GM19035 (cell line): ENCODE data around the gene GNE.

Source experiments
- ATAC-seq: cut with Tn5 transposase; IDR thresholded peaks from one replicate; pipeline ENCODE4 v1.9.1; 2021; ENCODE audit not compliant: unreplicated experiment

The GNE gene

DNA sequence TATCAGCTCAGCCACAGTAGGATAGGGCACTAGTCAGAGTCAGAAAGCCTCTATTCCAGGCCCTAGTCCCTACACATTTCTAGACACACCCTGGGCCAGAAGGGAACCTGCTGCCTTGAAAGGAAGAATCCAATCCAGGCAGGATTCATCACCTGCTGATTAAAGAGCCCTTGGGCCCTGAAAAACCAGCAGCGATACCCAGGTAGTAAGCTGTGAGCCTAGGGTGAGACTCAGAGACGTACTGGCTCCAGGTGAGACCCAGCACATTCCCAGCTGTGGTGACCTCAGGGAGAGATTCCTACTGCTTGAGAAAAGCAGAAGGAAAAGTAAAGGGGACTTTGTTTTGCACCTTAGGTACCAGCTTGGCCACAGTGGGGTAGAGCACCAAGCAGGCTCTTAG is 84.4 kb downstream of the GNE start:
- no peak for ATAC-seq

DNA sequence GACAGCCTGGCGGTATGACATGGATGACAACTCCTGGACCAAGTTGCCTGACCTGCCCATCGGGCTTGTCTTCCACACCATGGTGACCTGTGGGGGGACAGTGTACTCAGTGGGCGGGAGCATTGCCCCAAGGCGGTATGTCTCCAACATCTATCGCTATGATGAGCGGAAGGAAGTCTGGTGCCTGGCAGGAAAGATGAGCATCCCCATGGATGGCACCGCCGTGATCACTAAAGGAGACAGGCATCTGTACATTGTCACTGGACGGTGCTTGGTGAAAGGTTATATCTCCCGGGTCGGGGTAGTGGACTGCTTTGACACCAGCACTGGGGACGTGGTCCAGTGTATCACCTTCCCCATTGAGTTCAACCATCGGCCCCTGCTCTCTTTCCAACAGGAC is 87.7 kb downstream of the GNE start:
- ATAC-seq, result no peak

DNA sequence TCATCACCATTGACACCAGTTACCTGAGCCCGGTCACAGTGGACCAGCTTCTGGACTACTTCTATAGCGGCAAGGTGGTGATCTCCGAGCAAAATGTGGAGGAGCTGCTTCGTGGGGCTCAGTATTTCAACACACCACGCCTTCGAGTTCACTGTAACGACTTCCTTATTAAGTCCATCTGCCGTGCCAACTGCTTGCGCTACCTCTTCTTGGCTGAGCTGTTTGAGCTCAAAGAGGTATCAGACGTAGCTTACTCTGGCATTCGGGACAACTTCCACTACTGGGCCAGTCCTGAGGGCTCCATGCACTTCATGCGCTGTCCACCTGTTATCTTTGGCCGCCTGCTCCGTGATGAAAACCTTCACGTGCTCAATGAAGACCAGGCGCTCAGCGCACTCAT is 88.5 kb downstream of the GNE start:
- ATAC-seq, result no peak

DNA sequence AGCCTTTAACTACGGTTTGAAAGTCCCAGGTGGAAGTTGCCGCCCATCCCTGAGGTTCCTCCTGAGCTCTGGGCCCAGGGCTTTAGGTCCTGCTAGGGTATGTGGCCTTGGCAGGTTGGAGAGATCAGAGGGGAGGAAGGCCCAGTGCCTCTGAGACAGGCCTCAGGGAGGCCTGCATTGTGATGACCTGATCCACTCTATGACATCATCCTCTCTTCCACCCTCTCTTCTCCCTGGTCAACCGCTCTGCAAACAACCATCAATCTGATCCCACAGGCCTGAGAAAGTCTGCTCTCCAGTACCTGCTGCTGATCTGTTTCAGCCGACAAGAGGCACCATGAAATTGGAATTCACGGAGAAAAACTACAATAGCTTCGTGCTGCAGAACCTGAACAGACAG is 89.1 kb downstream of the GNE start, which contains the start of gene CCIN:
CCIN (plus strand) TSS at position 223 of the 400 bp plus-strand sequence; CDS start at position 338, 115 bp downstream.
- ATAC-seq, result no peak

DNA sequence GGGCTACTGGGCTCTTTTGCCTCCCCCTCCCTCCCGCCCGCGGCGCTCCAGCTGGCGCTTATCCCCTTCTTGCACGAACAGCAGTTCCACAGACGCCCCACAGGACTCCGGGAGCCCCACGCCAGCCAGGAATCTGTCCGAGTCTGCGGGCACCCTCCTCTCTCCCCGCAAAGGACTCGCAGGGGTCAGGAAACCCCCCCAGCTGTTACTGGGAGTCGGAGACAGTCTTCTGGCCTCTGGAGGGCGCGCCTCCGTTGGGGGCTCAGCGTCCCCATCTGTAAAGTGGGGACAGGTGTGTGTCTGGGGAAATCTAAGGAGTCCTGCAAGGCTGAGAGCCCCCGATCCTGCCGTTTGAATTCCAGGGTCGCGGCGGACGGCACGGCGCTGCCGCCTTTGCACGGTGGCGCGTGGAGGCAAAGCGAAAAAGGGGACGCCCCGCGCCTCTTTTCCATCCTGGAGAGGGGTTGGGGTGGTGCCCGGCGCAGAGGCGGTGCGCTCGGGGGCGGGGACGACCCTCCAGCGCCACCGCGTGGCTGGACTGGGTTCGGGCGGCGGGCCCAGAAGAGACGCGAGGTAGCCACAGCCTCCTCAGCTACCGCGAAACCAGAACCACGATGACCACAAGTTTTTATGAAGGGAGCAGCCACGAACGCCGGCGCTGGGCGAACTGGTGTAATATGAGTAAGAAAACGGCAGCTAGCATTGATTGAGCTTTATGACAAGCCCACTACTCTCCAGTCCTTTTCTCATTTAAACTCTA is 91.9 kb downstream of the GNE start:
- ATAC-seq, result peak; percentile 94

DNA sequence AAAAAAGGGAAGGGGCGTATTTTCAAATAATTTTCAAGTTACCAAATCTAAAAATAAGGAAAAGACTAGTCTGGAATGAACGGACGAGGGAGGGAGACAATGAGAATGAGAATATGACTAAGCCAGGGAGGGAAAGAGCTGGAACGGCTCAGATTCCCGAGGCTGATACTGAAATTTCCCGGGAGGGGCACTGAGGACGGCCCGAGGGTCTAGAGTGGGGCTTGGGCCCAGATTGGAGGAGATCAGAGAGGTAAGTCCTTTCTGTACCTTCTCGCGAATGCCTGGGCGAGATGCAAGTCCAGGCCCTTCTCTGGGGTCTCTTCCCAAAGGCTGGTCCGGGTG is 92.5 kb downstream of the GNE start:
- ATAC-seq, result no peak

- no peak for ATAC-seq
Measured at GRCh38 chr9:36164989-36165388, 93.3 kb downstream of the GNE start.
